HG03103 (cell line): ENCODE measurements around the gene ASAH2.
"Not testable (repeated sequence)": the region's sequence is repeated elsewhere in the genome, so short reads cannot be mapped to it uniquely, and the experiment has no call there.

Source experiments
- ATAC-seq: cut with Tn5 transposase; IDR thresholded peaks from one replicate; pipeline ENCODE4 v1.9.1; 2021; ENCODE audit warnings: low read depth; ENCODE audit not compliant: unreplicated experiment

The ASAH2 gene

DNA sequence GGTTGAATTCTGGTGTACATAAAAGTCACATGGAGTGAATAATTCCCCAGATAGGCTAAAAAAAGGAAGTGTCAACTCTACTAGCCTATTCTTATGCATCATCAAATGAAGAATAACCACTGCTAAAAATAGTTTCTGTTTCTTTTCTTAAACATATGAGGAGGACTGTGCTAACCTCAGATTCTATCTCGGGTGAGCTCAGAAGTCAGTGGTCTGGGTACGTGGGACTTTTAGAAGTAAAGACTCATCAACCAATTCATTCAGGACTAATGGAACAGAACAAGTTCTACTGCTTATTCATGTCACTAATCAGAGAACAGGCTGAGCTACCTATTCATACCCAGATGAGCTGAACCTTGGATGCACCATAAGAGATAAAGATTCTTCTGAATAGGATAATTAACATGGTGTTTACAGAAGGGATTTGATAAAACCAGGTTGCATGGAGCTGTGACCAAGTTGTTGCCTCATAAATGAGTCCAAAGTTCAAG is 9.5 kb upstream of the ASAH2 start:
- ATAC-seq = peak; percentile 98

- no peak for ATAC-seq
Observed at GRCh38 chr10:50254479-50254878, 3.2 kb upstream of the ASAH2 start.

DNA sequence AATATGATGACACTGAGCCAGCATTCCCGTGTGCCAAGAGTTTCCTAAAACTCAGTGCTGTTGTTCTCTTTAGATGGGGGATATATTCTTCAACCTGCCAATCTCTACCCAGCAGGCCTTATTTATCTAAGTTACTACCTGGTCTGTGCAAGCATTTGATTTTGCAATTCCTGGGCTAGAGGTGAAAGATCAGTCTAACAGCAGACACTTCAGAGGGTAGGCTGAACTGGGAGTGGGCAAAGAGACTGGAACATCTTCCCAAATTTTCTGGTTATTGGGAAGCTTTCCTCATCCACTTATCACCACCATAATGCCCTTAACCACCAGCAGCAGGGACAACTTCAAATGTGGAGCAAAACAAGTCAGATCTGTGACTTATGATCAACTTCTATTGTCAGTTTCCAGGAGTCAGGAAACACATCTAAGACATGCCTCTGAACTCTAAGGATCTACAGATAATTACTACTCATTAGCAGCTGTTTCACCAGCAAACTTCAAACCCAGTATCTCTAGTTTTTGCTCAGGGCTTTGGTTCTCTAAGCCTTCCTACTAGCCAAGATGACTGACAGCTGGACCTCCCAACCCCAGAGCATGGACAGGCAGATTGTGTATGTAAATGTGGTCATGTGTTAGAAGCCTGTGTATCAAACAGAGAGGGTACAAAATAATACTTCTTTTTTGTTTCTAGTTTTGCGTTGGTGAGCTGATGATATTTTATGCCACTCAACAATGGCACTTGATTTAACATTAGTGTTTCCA is 1.0 kb downstream of the ASAH2 start:
- no peak for ATAC-seq

DNA sequence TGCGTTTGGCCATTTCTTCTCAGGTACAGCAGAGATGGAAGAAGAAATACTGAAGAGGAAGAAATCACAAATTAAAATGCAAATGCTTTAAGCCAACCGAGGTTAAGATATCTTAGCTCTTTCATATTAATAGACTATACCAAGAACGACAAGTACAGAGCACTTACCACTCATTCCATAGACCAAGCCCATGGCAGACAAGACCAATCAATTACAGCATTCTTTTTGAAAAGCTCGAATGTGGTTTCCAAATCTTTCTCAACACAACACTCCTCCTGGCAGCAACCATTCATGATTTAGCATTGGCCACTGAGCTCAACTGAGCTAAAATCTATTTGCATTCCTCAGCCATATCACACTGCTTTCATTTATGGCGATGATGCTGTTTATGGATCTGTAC is 2.7 kb downstream of the ASAH2 start:
- ATAC-seq = no peak

DNA sequence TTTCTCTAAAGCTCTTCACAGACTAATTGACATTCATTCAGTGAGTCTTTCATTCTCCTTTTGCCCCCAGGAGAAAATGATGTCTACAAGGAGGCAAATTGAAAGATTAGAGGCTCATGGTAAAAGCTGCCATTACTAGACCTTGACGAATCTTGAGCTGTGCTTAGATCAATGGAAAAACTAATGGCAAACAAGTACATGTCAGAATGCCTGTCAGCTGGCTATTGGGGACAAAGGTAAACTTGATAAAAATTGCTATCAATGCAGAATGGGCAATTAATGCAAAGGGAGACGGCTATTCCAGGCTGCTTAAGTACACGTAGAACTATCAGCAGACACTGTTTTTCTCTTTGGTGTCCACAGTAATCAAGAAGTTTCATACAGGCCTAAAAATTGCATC is 3.3 kb downstream of the ASAH2 start:
- no peak for ATAC-seq

DNA sequence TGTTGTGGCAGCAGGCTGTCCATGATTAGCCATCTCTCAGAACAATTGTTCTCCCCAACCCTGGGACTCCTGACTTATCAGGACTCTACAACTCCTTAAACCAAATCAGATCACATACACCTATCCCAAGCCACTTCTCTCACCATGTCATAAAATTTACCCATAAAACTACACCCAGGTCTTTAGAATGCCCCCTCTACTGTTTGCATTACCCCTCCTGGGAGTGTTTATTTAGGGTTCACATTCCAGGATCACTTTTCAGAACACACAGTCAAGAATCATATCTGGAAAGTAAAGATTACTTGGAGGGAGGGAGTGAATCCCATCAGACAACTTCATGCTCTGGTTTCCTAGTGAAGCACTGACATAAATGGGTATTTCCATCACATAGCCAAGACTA is 7.1 kb downstream of the ASAH2 start:
- ATAC-seq = no peak

DNA sequence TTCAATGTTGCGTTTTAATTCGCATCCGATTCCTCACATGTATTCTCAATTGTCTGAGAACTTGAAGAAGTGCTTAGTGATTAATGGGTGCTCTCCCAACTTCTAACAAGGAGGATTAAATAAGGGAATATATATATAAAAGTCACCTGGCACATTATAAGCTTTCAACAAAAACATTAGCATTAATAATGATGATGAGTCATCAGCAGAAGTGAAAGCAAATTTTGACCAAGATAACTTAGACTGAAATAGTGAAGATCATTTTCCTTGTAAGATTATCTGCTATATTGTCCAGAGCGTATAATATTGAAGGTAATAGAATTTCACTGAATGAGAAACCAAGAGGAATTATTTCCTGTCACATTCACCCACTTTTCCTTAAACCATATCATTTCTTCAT is 8.5 kb downstream of the ASAH2 start:
- no peak for ATAC-seq

- not testable (repeated sequence) for ATAC-seq
Observed at GRCh38 chr10:50241478-50241877, 9.8 kb downstream of the ASAH2 start.

- no peak for ATAC-seq
Observed at GRCh38 chr10:50234486-50234885, 16.8 kb downstream of the ASAH2 start.

DNA sequence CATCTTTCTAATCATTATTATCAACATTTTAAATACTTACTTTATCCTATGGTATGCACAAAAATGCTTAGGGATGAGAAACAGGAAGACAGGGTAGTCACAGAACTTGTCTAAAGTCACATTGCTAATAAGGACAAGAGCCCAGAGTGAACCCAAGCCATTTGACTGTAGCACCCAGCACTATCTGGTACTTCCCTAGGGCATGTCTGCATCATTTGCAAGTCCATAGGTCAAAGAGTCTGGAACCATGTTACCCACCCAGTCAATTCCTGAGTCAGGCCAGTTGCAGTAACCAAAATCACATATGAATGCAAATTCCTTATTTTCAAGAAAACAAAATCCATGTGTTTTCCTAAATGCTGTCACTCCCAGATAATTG is 19.1 kb downstream of the ASAH2 start:
- ATAC-seq = no peak

- no peak for ATAC-seq
Observed at GRCh38 chr10:50231515-50232260, 19.6 kb downstream of the ASAH2 start.

DNA sequence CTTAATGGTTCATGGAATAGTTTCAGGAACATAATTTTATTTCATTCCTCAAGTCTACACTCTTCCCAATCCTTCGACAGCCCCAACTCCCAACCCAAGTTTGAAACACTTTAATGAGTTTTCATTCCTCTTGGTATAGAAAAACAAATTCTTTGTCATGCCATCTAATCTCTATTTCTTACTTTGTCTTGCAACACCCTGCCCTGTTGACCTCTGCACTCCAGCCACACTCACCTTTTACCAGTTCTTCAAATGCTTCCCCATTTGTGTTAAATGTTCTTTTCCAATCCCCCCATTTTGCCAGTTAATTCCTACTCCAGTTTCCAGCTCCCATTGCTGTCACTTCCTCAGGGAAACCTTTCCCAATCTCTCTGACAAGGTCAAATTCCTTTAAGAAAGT is 21.9 kb downstream of the ASAH2 start:
- no peak for ATAC-seq

DNA sequence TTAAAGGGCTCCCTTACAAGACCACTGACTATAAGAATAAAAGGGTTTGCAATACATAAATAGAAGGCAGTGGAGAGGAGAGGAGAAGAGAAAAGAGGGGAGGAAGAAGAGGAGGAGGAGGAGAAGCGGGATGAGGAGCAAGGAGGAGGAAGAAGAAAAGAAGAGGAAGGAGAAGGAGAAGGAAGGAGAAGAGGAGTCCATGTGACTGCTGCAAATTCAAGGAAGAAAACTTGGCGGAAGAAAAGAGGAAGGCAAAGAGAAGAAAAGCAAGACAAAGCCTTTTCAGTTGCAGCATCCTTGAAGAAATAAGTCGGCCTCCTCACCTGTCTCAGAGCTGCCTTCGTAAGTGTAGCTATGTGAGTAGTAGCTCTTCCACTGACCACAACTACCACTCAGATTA is 22.6 kb downstream of the ASAH2 start:
- no peak for ATAC-seq

- no peak for ATAC-seq
Observed at GRCh38 chr10:50226610-50227009, 24.7 kb downstream of the ASAH2 start.

GRCh38 chr10:50224330-50224952 is 26.9 kb downstream of the ASAH2 start:
- ATAC-seq = peak; percentile 93

GRCh38 chr10:50222199-50222598 is 29.1 kb downstream of the ASAH2 start:
- no peak for ATAC-seq

DNA sequence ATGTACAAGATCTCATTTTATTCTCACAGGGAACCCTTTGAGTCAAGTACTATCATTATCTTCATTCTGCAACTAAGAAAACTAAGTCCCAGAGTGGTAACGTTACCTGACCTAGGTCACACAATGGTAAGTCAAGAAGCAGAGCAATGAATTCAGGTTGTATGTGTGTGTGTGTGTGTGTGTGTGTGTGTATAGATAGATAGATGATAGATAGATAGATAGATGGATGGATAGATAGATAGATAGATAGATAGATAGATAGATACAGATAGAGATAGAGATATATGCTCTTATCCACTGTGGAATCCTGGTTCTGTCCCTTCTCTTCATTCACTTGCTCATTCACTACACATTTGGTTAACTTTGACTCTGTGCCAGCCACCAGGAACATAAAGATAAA is 29.8 kb downstream of the ASAH2 start:
- ATAC-seq = no peak

GRCh38 chr10:50219646-50220045 is 31.7 kb downstream of the ASAH2 start:
- no peak for ATAC-seq

GRCh38 chr10:50219200-50219599 is 32.1 kb downstream of the ASAH2 start:
- ATAC-seq = no peak

GRCh38 chr10:50216894-50217293 is 34.4 kb downstream of the ASAH2 start:
- ATAC-seq = no peak

GRCh38 chr10:50216418-50216817 is 34.9 kb downstream of the ASAH2 start:
- ATAC-seq = no peak

GRCh38 chr10:50211670-50212069 is 39.6 kb downstream of the ASAH2 start:
- no peak for ATAC-seq
